HepG2 (cell line): Measurements from ENCODE around the gene POLR3F. TPM values are rescaled to one million over a fixed set of nuclear protein-coding genes. Genes with fewer than 3 reads are reported as not detected.

Experiments
- ATAC-seq: fragments of 200-7000 bp; cut with Tn5 transposase; 3 replicates; pipeline ENCODE4 v1.9.1; 2020; ENCODE audit warnings: mild to moderate bottlenecking, moderate library complexity
- BruUV-seq: library from RNA; stranded (reverse); fragments of 400-500 nt; replicated peaks from 2 replicates; lab custom pipeline; 2021; lab: Mats Ljungman, UMichigan
- CTCF ChIA-PET: fragments of 300-600 bp; formaldehyde crosslinking; extraction: SDS; loops from one replicate; lab custom pipeline; 2021; ENCODE audit warnings: low total read pairs, inconsistent platforms, low intra/inter-chr PET ratio; lab: Yijun Ruan, JAX
- POLR2A ChIA-PET: fragments of 350-600 bp; sonication (Branson Sonifier 250); formaldehyde crosslinking; loops from one replicate; lab custom pipeline; 2020; ENCODE audit warnings: antibody characterized with exemption, inconsistent platforms; lab: Yijun Ruan, JAX
- DNase-seq: peaks from one replicate; pipeline ENCODE4 v3.0.0-alpha.2; 2015; ENCODE audit warnings: low spot score
- FAIRE-seq: peaks from 3 replicates; lab custom pipeline; 2011; peaks lifted over from hg19 to GRCh38; lab: Jason Lieb, UNC
- H2AFZ ChIP-seq: one replicate; pipeline ENCODE4 v1.6.1; 2011; ENCODE audit warnings: low read length, inconsistent platforms
- H3K27ac ChIP-seq: fragments of 300-600 bp; 3 replicates; pipeline ENCODE4 v1.8.0; 2011; ENCODE audit warnings: mixed run types, mild to moderate bottlenecking, mixed read lengths, low read length, inconsistent platforms; ENCODE audit not compliant: insufficient read depth; ENCODE audit errors: extremely low read length
- H3K27me3 ChIP-seq, 2 experiments: fragments of 200-600 bp in 1 of 2; 2 replicates in 1 of 2; 3 replicates in 1 of 2; pipeline versions ENCODE4 v1.6.0 to v1.8.0; 2011; ENCODE audit warnings: low read length in 2 of 2, mild to moderate bottlenecking in 2 of 2, moderate library complexity in 2 of 2, inconsistent platforms in 1 of 2; ENCODE audit not compliant: insufficient read depth in 2 of 2, control insufficient read depth in 1 of 2
- H3K36me3 ChIP-seq, 2 experiments: fragments of 200-600 bp in 1 of 2; replicated peaks in 1 of 2; 2 replicates in 1 of 2; 3 replicates in 1 of 2; pipeline versions ENCODE4 v1.5.1 to v1.8.0; 2011; ENCODE audit warnings: low read length in 2 of 2, inconsistent platforms in 1 of 2; ENCODE audit not compliant: insufficient read depth in 2 of 2, control insufficient read depth in 1 of 2
- H3K4me1 ChIP-seq: 2 replicates; pipeline ENCODE4 v1.5.1; 2012; ENCODE audit warnings: low read length, inconsistent platforms; ENCODE audit not compliant: insufficient read depth
- H3K4me2 ChIP-seq: 2 replicates; pipeline ENCODE4 v1.6.0; 2011; ENCODE audit warnings: low read depth, low read length, inconsistent platforms
- H3K4me3 ChIP-seq, 3 experiments: fragments of 200-600 bp in 1 of 3; sonication (generic), shearing (Covaris generic) in 1 of 3; replicated peaks in 1 of 3; 2 replicates each; pipeline ENCODE4 v1.5.1; 2011 to 2016; ENCODE audit warnings: low read length in 3 of 3, inconsistent platforms in 2 of 3, low read depth in 2 of 3, mild to moderate bottlenecking in 2 of 3, control low read depth in 1 of 3, mixed read lengths in 1 of 3; ENCODE audit not compliant: insufficient read depth in 1 of 3
- H3K79me2 ChIP-seq: one replicate; pipeline ENCODE4 v1.6.1; 2011; ENCODE audit warnings: low read length, inconsistent platforms; ENCODE audit not compliant: insufficient read depth
- H3K9ac ChIP-seq: 2 replicates; pipeline ENCODE4 v1.6.0; 2011; ENCODE audit warnings: mild to moderate bottlenecking, low read depth, low read length, inconsistent platforms; ENCODE audit not compliant: insufficient read depth
- H3K9me3 ChIP-seq: 2 replicates; pipeline ENCODE4 v1.5.1; 2012; ENCODE audit warnings: mild to moderate bottlenecking, low read length
- H4K20me1 ChIP-seq: 2 replicates; pipeline ENCODE4 v1.6.0; 2011; ENCODE audit warnings: inconsistent platforms, mild to moderate bottlenecking, low read length, moderate library complexity; ENCODE audit not compliant: insufficient read depth
- BRD4 ChIP-seq: sonication (generic); formaldehyde crosslinking; IDR thresholded peaks from 2 replicates; pipeline ENCODE4 v1.4.0; 2020; ENCODE audit warnings: missing genetic modification reagents
- CSRNP1 ChIP-seq: sonication (generic); formaldehyde crosslinking; IDR thresholded peaks from 2 replicates; pipeline ENCODE4 v1.8.1; 2023; ENCODE audit warnings: mild to moderate bottlenecking, missing genetic modification reagents
- HHEX ChIP-seq: IDR thresholded peaks from 2 replicates; pipeline ENCODE4 v1.6.1; 2016; ENCODE audit warnings: control low read depth
- HNF1B ChIP-seq: sonication (generic); formaldehyde crosslinking; IDR thresholded peaks from 2 replicates; pipeline ENCODE4 v1.5.1; 2020; ENCODE audit warnings: mild to moderate bottlenecking, moderate library complexity, missing genetic modification reagents
- KAT8 ChIP-seq: IDR thresholded peaks from 2 replicates; pipeline ENCODE4 v1.6.1; 2016; ENCODE audit warnings: missing genetic modification reagents, missing compliant biosample characterization
- PHF20 ChIP-seq: sonication (generic); formaldehyde crosslinking; IDR thresholded peaks from 2 replicates; pipeline ENCODE4 v1.5.0; 2020; ENCODE audit warnings: mild to moderate bottlenecking, missing genetic modification reagents
- PHF8 ChIP-seq: sonication (generic); formaldehyde crosslinking; IDR thresholded peaks from 2 replicates; pipeline ENCODE4 v1.5.0; 2020; ENCODE audit warnings: missing genetic modification reagents
- RELA ChIP-seq: sonication (generic); formaldehyde crosslinking; IDR thresholded peaks from 2 replicates; pipeline ENCODE4 v1.4.0; 2020; ENCODE audit warnings: missing genetic modification reagents
- SP2 ChIP-seq: sonication (generic); formaldehyde crosslinking; IDR thresholded peaks from 2 replicates; pipeline ENCODE4 v1.5.1; 2020; ENCODE audit warnings: mild to moderate bottlenecking, missing genetic modification reagents
- SYNCRIP ChIP-seq: fragments of 200-400 bp; formaldehyde crosslinking; IDR thresholded peaks from 2 replicates; pipeline ENCODE4 v1.6.1; 2018; ENCODE audit warnings: mild to moderate bottlenecking, low read depth, low read length; ENCODE audit not compliant: insufficient read depth
- TCF7L2 ChIP-seq: IDR thresholded peaks from 2 replicates; pipeline ENCODE4 v1.6.1; 2011; ENCODE audit warnings: mild to moderate bottlenecking, low read depth, low read length, moderate library complexity
- XBP1 ChIP-seq: sonication (generic); formaldehyde crosslinking; IDR thresholded peaks from 2 replicates; pipeline ENCODE4 v1.5.0; 2020; ENCODE audit warnings: missing genetic modification reagents
- ZEB1 ChIP-seq: IDR thresholded peaks from 2 replicates; pipeline ENCODE4 v1.6.1; 2012; ENCODE audit warnings: mild to moderate bottlenecking, low read depth, inconsistent platforms; ENCODE audit not compliant: insufficient replicate concordance
- ZFX ChIP-seq: sonication (generic); formaldehyde crosslinking; IDR thresholded peaks from 2 replicates; pipeline ENCODE4 v1.4.0; 2020; ENCODE audit warnings: mild to moderate bottlenecking, low read depth, missing genetic modification reagents, moderate library complexity
- ZNF33A ChIP-seq: sonication (generic); formaldehyde crosslinking; IDR thresholded peaks from 2 replicates; pipeline ENCODE4 v1.5.1; 2020; ENCODE audit warnings: missing genetic modification reagents, mild to moderate bottlenecking, moderate library complexity, borderline replicate concordance
- ZNF382 ChIP-seq: sonication (generic); formaldehyde crosslinking; IDR thresholded peaks from 2 replicates; pipeline ENCODE4 v1.5.0; 2020; ENCODE audit warnings: missing genetic modification reagents, mild to moderate bottlenecking, borderline replicate concordance
- ZNF615 ChIP-seq: sonication (generic); formaldehyde crosslinking; IDR thresholded peaks from 2 replicates; pipeline ENCODE4 v1.5.0; 2020; ENCODE audit warnings: mild to moderate bottlenecking, missing genetic modification reagents, borderline replicate concordance
- ZNF639 ChIP-seq: conservative IDR thresholded peaks from 2 replicates; pipeline ENCODE4 v1.6.1; 2018; ENCODE audit warnings: missing genetic modification reagents
- WGBS: methylation state at CpG from one replicate; pipeline ENCODE4 v1.1.6; 2017; ENCODE audit warnings: low lambda C conversion rate; 5-methylcytosine and 5-hydroxymethylcytosine counted together
- in situ Hi-C: cut with HindIII; loops from 2 replicates; pipeline ENCODE4 v1.10.0; 2017; ENCODE audit warnings: low pct_unique_long_range_greater_than_20kb; ENCODE audit not compliant: extremely low pct_ligation_motif_present
- intact Hi-C: fragments of 100-400 bp; cut with micrococcal nuclease; formaldehyde crosslinking; loops from one replicate; pipeline ENCODE4 v1.10.0; 2022; ENCODE audit not compliant: unreplicated experiment
- polyA plus RNA-seq, 8 experiments: library from polyadenylated mRNA; depleted of rRNA in 3 of 8; stranded (reverse) in 7 of 8; unstranded in 1 of 8; fragments of >200 nt; fragmentation: Illumina TruSeq in 4 of 8; extraction: Trizol in 4 of 8; gene quantifications; 2 replicates each; pipeline versions ENCODE4 v1.2.1 to v1.2.3, GENCODE V29; 2011 to 2016; ENCODE audit warnings: low read depth in 4 of 8, missing spikeins in 1 of 8, mixed read lengths in 1 of 8; ENCODE audit not compliant: insufficient read depth in 1 of 8
- total RNA-seq, 5 experiments: library from RNA; depleted of rRNA; stranded (reverse); fragments of >200 nt; fragmentation: Illumina TruSeq; extraction: Trizol; gene quantifications; 2 replicates each; pipeline ENCODE4 v1.2.3, GENCODE V29; 2016; ENCODE audit warnings: low read depth in 1 of 5

Gene POLR3F
- total and polyA plus RNA-seq, 2 of the 13 experiments (the other 11 are each of a cell fraction or from before 2014, with no cell fraction given): 11.7 to 25.5 TPM

GRCh38 chr20:18496740-18497592, 29.8 kb downstream of the POLR3F start, which contains the start of gene RBBP9:
TSS of gene RBBP9 (minus strand) at chr20:18497225. CDS start at chr20:18497167, 58 bp downstream.
- peak; percentile 63 for FAIRE-seq
- CTCF ChIA-PET: no interaction called here
- Histone ChIP-seq H3K9ac (peak within 1 kb of the TSS; percentile 86), H3K9me3 (no peaks in the 10 kb centered on the region), H3K27ac (peak within 1 kb of the TSS; percentile 73), H3K4me3 (peak within 1 kb of the TSS; percentile 91 to 99 (median 92)), H3K27me3 (no peaks in the 10 kb centered on the region; a peak in 1 of 5 replicates), H3K4me1 (peaks cover 32% of the 10 kb centered on the region), H3K4me2 (peak within 1 kb of the TSS; percentile 83), H2AFZ (peak within 1 kb of the TSS; percentile 95), H3K36me3 (peaks cover 9 to 18% of the 10 kb centered on the region in 2 experiments), H4K20me1 (no peaks in the 10 kb centered on the region), H3K79me2 (peaks cover 10% of the 10 kb centered on the region)
- 2% methylated on average over 31 of the region's 31 CpGs for WGBS
- in situ Hi-C loops (no loop called here), intact Hi-C loops (loop anchor here (1.0 to 2.0 kb wide), 3 partner anchors 10 to 68 kb away; partner anchors contain the start of genes DZANK1, POLR3F and SEC23B)
- POLR2A ChIA-PET: interaction anchor here (0.6 to 4.6 kb wide), 10 partner anchors 10 to 381 kb away, joined by 3 to 215 read pairs (median 4); partner anchors contain the start of genes DZANK1, POLR3F, SEC23B and SMIM26
- DNase-seq: peak; percentile 84
- TSS peak; percentile 71 for BruUV-seq
- ATAC-seq: peak; percentile 100
- no peak; the same call in none of the 2 replicates for TF ChIP-seq SP2 (CRISPR knock-in tag)
- peak; percentile 98 for TF ChIP-seq HNF1B (CRISPR knock-in tag)
- TF ChIP-seq KAT8 (CRISPR knock-in tag): peak; percentile 94
- peak; percentile 98 for TF ChIP-seq PHF8 (CRISPR knock-in tag)
- peak; percentile 83; the same call in 1 of the 2 replicates for TF ChIP-seq CSRNP1
- TF ChIP-seq ZFX (CRISPR knock-in tag): peak; percentile 98
- TF ChIP-seq BRD4: peak; percentile 48; the same call in 1 of the 2 replicates
- peak; percentile 38; the same call in 1 of the 2 replicates for TF ChIP-seq RELA (CRISPR knock-in tag)
- TF ChIP-seq PHF20: peak; percentile 92
- no peak for TF ChIP-seq ZNF33A
- TF ChIP-seq XBP1 (CRISPR knock-in tag): peak; percentile 71; the same call in 1 of the 2 replicates
- TF ChIP-seq SYNCRIP: no peak
- TF ChIP-seq ZNF639 (CRISPR knock-in tag): peak; percentile 72; the same call in 1 of the 2 replicates
- no peak for TF ChIP-seq ZNF382
- TF ChIP-seq HHEX: no peak
- no peak for TF ChIP-seq ZEB1
- TF ChIP-seq TCF7L2: no peak
- TF ChIP-seq ZNF615: no peak
